PFSK-1 (cell line): ENCODE measurements around the gene FAXC.

ENCODE experiments used
- POLR2AphosphoS5 ChIP-seq: IDR thresholded peaks from 2 replicates; pipeline ENCODE4 v1.6.1; 2012; ENCODE audit warnings: low read depth, mild to moderate bottlenecking, control low read depth, low read length, moderate library complexity
- TAF1 ChIP-seq: IDR thresholded peaks from 2 replicates; pipeline ENCODE4 v1.6.1; 2012; ENCODE audit warnings: low read length, control low read depth, borderline replicate concordance; ENCODE audit not compliant: insufficient read depth
- TF ChIP-seq, protein P1 (sequence below), 2 experiments: IDR thresholded peaks; 2 replicates each; pipeline versions ENCODE4 v1.6.1 to v1.8.0; 2011 to 2012; ENCODE audit warnings: low read depth in 2 of 2, low read length in 2 of 2, control low read depth in 1 of 2, inconsistent platforms in 1 of 2, mild to moderate bottlenecking in 1 of 2, moderate library complexity in 1 of 2; ENCODE audit not compliant: insufficient read depth in 1 of 2

- TF ChIP-seq TAF1 (peak; percentile 76), POLR2AphosphoS5 (peak; percentile 96)
- TF ChIP-seq, protein P1, sequence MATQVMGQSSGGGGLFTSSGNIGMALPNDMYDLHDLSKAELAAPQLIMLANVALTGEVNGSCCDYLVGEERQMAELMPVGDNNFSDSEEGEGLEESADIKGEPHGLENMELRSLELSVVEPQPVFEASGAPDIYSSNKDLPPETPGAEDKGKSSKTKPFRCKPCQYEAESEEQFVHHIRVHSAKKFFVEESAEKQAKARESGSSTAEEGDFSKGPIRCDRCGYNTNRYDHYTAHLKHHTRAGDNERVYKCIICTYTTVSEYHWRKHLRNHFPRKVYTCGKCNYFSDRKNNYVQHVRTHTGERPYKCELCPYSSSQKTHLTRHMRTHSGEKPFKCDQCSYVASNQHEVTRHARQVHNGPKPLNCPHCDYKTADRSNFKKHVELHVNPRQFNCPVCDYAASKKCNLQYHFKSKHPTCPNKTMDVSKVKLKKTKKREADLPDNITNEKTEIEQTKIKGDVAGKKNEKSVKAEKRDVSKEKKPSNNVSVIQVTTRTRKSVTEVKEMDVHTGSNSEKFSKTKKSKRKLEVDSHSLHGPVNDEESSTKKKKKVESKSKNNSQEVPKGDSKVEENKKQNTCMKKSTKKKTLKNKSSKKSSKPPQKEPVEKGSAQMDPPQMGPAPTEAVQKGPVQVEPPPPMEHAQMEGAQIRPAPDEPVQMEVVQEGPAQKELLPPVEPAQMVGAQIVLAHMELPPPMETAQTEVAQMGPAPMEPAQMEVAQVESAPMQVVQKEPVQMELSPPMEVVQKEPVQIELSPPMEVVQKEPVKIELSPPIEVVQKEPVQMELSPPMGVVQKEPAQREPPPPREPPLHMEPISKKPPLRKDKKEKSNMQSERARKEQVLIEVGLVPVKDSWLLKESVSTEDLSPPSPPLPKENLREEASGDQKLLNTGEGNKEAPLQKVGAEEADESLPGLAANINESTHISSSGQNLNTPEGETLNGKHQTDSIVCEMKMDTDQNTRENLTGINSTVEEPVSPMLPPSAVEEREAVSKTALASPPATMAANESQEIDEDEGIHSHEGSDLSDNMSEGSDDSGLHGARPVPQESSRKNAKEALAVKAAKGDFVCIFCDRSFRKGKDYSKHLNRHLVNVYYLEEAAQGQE (IDR thresholded peaks at IDR 0.05; ENCODE audit: insufficient read depth in 1 of 2, low read depth in 2 of 2, low read length in 2 of 2), result peak in 1 of 2 experiments; percentile 34; a peak in 1 of 4 replicates
Observed at GRCh38 chr6:99393698-99394531, 44.4 kb upstream of the FAXC start, which contains the start of gene COQ3.
